ENCODE data around the gene MMP13.

Gene MMP13

GRCh38 chr11:102930451-102930850, 25.1 kb downstream of the MMP13 start:
- no peak for DNase-seq (ENCODE audit: extremely low spot score)
- TF ChIP-seq, protein P1, sequence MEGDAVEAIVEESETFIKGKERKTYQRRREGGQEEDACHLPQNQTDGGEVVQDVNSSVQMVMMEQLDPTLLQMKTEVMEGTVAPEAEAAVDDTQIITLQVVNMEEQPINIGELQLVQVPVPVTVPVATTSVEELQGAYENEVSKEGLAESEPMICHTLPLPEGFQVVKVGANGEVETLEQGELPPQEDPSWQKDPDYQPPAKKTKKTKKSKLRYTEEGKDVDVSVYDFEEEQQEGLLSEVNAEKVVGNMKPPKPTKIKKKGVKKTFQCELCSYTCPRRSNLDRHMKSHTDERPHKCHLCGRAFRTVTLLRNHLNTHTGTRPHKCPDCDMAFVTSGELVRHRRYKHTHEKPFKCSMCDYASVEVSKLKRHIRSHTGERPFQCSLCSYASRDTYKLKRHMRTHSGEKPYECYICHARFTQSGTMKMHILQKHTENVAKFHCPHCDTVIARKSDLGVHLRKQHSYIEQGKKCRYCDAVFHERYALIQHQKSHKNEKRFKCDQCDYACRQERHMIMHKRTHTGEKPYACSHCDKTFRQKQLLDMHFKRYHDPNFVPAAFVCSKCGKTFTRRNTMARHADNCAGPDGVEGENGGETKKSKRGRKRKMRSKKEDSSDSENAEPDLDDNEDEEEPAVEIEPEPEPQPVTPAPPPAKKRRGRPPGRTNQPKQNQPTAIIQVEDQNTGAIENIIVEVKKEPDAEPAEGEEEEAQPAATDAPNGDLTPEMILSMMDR (IDR thresholded peaks at IDR 0.05; ENCODE audit: control extremely low read depth, extremely low read depth, low read depth, missing control alignments): no peak
- POLR2A ChIA-PET: no interaction called here
- CTCF ChIA-PET: interaction anchor here (0.7 to 2.2 kb wide), 4 partner anchors 8 to 16 kb away, joined by 3 to 9 read pairs (median 5); no protein-coding TSS in a partner anchor

- TF ChIP-seq, protein P1 (IDR thresholded peaks at IDR 0.05; ENCODE audit: control extremely low read depth, extremely low read depth, low read depth, missing control alignments): no peak
- ChIA-PET POLR2A (no interaction called here), CTCF (interaction anchor here (1.1 to 2.4 kb wide), 4 partner anchors 11 to 15 kb away, joined by 4 to 9 read pairs (median 6); no protein-coding TSS in a partner anchor)
- no peak for DNase-seq (ENCODE audit: extremely low spot score)
These were observed 25.6 kb downstream of the MMP13 start for GRCh38 chr11:102929972-102930371.

DNA sequence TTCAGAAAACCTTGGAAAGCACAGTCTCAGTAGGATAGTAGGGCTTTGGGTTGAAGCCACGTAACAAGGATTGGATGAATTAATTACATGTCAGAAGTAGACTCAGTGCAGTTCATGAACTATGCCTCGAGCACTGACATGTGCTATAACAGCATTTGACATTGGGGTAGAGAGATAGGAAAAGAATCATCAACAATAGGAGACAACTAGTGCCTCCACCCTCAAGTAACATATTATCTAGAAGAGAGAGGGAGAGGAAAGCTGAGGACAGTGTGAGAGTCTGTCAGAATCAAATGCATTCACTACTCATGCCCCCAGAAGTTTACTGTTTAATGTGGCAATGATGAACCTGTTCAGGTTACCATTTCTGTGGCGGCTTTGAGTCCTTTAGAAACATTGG, 26.4 kb downstream of the MMP13 start:
- POLR2A ChIA-PET: no interaction called here

DNA sequence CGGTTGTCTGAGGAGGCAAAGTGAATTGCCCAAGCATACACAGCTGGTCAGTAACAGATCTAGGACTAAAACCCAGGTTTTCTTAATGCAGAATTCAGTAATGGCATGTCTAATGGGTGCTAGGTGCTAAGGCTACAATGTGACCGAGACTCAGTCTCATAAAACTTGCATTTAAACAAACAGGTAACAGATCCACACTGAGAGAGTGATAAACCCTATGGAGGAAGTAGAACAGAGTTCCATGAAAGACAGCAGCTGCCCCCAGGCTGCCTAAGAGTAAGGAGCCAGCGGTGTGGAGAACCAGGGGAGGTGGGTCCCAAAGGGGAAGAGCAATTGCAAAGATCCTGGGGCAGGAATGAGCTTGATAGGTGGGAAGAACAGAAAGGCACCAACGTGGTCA, 27.3 kb downstream of the MMP13 start:
- CTCF ChIA-PET: interaction anchor here (1.5 to 3.8 kb wide), 3 partner anchors 10 to 14 kb away, joined by 4 to 18 read pairs (median 7); no protein-coding TSS in a partner anchor
- DNase-seq (ENCODE audit: extremely low spot score): no peak

More for the DNA sequence above, 26.4 kb downstream of the MMP13 start:
- CTCF ChIA-PET: interaction anchor here (1.1 to 2.4 kb wide), 3 partner anchors 11 to 15 kb away, joined by 4 to 7 read pairs (median 5); no protein-coding TSS in a partner anchor
- no peak for DNase-seq (ENCODE audit: extremely low spot score)
- TF ChIP-seq, protein P1 (IDR thresholded peaks at IDR 0.05; ENCODE audit: control extremely low read depth, extremely low read depth, low read depth, missing control alignments): no peak

DNA sequence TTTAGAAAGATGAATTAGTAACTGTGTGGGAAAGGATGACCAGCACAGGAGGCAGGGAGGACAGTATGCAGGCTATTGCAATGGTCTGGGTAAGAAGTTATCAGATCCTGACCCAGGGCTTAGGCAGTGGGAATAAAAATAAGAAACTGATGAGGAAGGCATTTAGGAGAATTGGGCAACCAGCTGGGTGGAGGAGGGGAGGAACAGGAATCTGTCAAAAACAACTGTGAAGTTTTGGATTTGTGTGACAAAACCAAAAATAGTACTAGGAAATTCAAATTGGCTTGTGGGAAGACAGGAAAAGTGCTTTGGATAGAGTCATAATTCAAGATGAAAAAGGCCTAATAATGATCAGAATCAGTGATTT, 27.9 kb downstream of the MMP13 start:
- ChIA-PET POLR2A (no interaction called here), CTCF (interaction anchor here (1.9 to 3.8 kb wide), 3 partner anchors 13 to 18 kb away, joined by 5 to 18 read pairs (median 7); no protein-coding TSS in a partner anchor)
- TF ChIP-seq, protein P1 (IDR thresholded peaks at IDR 0.05; ENCODE audit: control extremely low read depth, extremely low read depth, low read depth, missing control alignments): no peak
- DNase-seq (ENCODE audit: extremely low spot score): no peak

More for the DNA sequence above, 27.3 kb downstream of the MMP13 start:
- TF ChIP-seq, protein P1 (IDR thresholded peaks at IDR 0.05; ENCODE audit: control extremely low read depth, extremely low read depth, low read depth, missing control alignments): no peak
- POLR2A ChIA-PET: no interaction called here

DNA sequence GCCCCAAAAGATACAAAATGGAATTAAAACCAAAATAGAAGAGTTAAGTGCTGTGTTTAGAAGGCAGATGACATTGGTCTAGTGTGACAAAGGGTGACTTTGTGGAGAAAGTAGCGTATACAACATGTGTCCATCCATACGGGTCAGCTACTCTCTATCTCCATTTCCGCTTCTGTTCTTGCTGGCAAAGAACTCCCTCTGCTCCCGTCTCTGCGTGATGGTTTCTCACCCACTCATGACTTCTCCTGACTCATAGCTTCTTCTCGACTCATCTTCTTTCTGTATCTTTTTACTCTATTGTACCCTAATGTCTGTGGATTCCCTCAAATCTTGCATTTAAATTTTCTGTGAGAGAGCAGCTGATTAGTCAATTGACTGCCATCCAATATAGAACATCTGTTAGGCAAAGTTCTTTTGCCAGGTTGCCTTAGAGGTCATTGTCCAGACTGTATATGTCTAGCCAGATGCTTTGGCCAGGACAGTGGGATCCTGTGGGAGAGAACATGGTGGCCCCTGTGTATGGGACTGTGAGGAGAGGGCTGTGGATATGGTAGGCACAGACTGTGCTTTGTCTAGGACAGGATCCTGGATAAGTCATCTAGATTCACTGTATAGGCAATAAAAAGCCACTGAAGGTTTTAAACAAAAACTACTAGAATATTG, 28.4 kb downstream of the MMP13 start:
- TF ChIP-seq, protein P1 (IDR thresholded peaks at IDR 0.05; ENCODE audit: control extremely low read depth, extremely low read depth, low read depth, missing control alignments): no peak
- CTCF ChIA-PET: interaction anchor here (1.2 to 3.8 kb wide), 3 partner anchors 12 to 18 kb away, joined by 3 to 18 read pairs (median 5); no protein-coding TSS in a partner anchor
- no peak for DNase-seq (ENCODE audit: extremely low spot score)
- POLR2A ChIA-PET: no interaction called here

All from GM10248 (cell line).